GM21723 (cell line): ENCODE measurements around the gene APOE.
"Not testable (repeated sequence)": the region's sequence is repeated elsewhere in the genome, so short reads cannot be mapped to it uniquely, and the experiment has no call there.

Source experiments
- ATAC-seq: cut with Tn5 transposase; IDR thresholded peaks from one replicate; pipeline ENCODE4 v1.9.1; 2021; ENCODE audit warnings: mild to moderate bottlenecking, moderate library complexity; ENCODE audit not compliant: unreplicated experiment

APOE gene

DNA sequence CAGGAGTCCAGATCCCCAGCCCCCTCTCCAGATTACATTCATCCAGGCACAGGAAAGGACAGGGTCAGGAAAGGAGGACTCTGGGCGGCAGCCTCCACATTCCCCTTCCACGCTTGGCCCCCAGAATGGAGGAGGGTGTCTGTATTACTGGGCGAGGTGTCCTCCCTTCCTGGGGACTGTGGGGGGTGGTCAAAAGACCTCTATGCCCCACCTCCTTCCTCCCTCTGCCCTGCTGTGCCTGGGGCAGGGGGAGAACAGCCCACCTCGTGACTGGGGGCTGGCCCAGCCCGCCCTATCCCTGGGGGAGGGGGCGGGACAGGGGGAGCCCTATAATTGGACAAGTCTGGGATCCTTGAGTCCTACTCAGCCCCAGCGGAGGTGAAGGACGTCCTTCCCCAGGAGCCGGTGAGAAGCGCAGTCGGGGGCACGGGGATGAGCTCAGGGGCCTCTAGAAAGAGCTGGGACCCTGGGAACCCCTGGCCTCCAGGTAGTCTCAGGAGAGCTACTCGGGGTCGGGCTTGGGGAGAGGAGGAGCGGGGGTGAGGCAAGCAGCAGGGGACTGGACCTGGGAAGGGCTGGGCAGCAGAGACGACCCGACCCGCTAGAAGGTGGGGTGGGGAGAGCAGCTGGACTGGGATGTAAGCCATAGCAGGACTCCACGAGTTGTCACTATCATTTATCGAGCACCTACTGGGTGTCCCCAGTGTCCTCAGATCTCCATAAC is at the start of gene APOE:
Gene APOE, plus strand, starts transcription at position 360 of the 724 bp plus-strand sequence. CDS start 829 bp downstream, outside the sequence.
- no peak for ATAC-seq

DNA sequence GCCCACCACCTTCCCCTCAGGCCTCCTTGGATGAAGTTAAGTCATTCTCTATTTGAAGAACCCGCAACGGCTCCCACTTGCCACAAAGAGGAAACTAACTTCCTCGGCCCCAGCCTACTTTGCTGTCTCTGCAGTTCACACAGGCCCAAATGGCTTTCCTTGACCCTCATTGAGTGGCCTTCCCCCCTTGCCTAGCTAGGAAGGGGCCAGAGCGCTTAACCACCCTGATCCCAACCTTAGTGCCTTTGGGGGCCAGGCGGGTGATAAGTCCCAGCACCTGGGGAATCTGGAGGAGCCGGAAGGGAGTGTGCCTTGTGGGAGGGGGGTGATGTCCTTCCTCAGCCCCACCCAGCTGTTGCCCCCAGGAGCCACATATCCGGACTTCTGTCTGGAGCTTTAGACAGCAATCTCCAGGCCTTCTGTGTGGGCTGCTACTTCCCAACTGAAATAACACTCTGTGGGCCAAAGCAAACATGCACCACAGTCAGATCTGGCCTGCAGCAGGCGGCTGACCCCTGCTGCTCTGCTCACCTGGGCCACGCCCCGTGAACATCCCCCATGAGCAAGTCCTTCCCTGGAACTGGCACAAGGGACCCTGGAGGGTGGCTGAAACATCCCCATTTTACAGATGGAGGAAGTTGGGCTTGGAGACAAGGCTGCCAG is 49.0 kb upstream of the APOE start:
- no peak for ATAC-seq

DNA sequence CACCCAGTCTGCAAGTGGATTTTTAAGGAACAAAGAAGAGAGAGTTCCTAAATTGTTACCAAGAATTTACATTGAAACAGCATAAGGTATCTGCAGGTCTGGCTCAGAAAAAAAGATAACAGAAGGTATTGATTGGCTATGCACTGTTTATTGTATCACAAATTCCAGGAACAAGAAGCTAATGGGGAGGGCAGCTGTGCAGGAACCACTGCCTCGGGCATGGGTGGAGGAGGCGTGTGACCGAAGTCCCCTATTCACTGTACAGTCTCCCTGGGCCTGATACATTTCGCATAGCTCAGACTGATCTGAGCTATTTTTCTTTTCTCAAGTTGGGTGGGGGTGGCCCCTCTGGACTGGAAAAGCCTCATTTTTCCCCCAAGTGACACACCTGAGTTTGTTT is 47.8 kb upstream of the APOE start:
- no peak for ATAC-seq

DNA sequence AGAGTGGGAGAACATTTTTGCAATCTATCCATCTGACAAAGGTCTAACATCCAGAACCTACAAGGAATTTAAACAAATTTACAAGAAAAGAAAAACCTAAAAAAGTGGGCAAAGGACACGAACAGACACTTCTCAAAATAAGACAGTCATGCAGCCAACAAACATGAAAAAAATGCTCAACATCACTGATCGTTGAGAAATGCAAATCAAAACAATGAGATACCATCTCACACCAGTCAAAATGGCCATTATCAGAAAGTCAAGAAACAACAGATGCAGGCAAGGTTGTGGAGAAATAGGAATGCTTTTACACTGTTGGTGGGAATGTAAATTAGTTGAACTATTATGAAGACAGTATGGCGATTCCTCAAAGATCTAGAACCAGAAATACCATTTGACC is 44.0 kb upstream of the APOE start:
- not testable (repeated sequence) for ATAC-seq

DNA sequence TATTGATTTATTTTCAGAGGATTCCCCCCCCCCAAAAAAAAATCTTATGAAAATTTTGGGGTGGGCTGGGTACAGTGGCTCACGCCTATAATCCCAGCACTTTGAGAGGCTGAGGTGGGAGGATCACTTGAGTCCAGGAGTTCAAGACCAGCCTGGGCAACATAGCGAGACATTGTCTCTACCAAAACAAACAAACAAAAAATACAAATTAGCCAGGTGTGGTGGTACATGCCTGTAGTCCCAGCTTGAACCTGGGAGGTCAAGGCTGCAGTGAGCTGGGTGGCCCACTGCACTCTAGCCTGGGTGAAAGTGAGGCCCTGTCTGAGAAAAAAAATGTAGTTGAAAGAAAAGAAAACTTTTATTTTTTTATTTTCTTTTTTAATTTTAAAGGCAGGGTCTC is 41.6 kb upstream of the APOE start:
- no peak for ATAC-seq

DNA sequence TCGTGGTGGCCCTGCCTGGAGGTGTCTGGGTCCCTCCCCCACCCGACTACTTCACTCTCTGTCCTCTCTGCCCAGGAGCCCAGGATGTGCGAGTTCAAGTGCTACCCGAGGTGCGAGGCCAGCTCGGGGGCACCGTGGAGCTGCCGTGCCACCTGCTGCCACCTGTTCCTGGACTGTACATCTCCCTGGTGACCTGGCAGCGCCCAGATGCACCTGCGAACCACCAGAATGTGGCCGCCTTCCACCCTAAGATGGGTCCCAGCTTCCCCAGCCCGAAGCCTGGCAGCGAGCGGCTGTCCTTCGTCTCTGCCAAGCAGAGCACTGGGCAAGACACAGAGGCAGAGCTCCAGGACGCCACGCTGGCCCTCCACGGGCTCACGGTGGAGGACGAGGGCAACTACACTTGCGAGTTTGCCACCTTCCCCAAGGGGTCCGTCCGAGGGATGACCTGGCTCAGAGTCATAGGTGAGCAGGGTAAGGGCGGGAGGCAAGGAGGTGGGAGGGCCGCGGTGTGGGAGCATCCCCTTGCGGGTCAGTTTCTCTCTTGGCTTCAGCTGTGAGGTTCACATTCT is 40.3 kb upstream of the APOE start:
- no peak for ATAC-seq

DNA sequence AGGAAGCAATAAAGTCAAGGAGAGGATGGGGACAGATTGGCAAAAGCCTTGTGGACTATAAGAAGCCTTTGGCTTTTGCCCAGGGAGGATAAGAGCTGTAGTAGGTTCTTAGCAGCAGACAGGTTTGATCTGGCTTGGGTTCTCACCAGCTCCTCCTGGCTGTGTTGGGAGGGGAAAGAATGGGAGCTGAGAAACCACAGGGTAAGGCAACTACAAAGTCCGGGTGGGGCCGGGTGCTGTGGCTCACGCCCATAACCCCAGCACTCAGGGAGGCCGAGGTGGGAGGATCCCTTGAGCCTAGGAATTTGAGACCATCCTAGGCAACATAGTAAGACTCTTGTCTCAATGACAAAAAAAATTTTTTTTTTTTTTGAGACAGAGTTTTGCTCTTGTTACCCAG is 38.9 kb upstream of the APOE start:
- no peak for ATAC-seq

DNA sequence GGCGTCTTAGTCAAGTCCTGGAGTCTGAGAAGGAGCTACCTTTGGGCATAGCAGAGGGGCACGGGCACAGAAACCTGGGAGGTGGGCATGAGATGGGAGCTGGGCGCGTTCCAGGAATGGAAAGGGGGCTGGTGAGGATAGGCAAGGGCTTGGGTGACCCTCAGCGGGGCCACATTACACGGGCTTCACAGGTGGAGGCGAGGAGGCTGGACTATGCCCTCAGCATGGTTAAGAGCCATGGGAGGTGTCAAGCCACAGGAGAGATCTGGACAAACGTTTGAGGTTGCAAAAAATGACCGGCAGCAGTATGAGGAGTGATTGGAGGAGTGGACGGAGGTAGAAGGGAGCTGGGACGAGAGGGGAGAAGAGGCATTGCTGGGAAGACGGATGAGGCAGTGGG is 38.0 kb upstream of the APOE start:
- no peak for ATAC-seq

DNA sequence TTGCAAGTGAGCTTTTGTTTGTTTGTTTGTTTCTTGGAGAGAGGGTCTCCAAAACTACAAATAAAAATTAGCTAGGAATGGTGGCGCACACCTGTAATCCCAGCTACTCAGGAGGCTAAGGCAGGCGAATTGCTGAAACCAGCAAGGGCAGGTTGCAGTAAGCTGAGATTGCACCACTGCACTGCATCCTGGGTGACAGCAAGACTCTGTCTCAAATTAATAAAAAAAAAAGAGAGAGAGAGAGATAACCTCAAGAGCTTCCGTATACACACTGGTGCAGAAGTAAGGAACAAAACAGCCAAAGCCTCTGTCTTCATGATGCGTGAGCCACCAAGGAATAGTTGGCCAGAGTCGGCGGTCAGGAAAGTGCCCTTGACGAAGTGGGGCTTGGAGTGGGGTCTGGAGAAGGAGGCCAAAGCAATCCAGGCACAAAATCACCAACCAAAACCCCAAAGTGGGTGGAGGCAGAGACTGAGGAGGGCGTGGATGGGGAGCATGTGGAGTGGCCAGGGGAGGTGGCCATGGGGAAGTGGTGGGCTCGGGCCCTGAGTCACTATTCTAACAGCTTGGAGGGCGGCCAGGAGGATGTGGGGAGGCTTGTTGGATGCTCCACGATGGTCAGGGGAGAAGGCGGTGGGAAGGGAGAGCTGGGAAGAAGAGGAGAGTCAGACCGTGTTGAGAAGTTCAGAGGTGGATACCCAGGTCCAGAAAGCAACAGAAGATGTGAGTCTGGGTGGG is 35.7 kb upstream of the APOE start:
- ATAC-seq = no peak

DNA sequence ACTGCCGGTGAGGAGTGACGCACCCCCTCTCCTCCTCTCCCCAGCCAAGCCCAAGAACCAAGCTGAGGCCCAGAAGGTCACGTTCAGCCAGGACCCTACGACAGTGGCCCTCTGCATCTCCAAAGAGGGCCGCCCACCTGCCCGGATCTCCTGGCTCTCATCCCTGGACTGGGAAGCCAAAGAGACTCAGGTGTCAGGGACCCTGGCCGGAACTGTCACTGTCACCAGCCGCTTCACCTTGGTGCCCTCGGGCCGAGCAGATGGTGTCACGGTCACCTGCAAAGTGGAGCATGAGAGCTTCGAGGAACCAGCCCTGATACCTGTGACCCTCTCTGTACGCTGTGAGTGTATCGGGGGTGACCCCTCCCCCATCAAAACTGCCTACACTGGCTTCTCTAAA is 33.8 kb upstream of the APOE start:
- ATAC-seq = no peak

DNA sequence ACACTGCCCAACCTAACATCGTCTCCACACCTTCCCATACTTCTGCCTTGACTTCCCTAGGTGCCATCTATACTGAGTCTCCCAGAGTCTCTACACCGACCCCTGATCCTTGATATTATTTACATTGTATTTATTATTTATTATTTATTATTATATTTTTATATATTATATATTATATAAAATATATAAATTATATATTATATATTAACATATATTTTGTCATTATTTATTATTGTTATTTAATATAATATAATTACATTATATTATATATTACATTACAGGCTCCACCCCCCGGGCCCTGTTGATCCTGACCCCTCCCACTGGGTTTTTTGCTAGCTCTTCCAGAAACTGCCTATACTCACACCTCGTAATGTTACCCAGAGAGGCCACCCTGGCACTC is 32.9 kb upstream of the APOE start:
- ATAC-seq = no peak

DNA sequence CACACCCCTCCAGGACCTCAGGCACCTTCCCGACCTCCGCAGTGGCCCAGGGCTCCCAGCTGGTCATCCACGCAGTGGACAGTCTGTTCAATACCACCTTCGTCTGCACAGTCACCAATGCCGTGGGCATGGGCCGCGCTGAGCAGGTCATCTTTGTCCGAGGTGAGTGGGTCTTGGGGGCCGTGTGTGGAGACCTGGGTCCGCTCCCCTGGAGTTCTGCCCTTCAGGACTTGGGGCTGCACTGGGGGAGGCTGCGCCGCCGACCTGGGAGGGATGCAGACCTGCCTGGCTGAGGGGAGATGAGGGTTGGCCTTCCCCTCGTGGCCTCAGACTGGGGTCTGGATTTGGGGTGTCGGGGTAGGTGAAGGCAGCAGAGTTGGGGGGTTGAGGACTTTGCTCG is 31.3 kb upstream of the APOE start:
- ATAC-seq = no peak

DNA sequence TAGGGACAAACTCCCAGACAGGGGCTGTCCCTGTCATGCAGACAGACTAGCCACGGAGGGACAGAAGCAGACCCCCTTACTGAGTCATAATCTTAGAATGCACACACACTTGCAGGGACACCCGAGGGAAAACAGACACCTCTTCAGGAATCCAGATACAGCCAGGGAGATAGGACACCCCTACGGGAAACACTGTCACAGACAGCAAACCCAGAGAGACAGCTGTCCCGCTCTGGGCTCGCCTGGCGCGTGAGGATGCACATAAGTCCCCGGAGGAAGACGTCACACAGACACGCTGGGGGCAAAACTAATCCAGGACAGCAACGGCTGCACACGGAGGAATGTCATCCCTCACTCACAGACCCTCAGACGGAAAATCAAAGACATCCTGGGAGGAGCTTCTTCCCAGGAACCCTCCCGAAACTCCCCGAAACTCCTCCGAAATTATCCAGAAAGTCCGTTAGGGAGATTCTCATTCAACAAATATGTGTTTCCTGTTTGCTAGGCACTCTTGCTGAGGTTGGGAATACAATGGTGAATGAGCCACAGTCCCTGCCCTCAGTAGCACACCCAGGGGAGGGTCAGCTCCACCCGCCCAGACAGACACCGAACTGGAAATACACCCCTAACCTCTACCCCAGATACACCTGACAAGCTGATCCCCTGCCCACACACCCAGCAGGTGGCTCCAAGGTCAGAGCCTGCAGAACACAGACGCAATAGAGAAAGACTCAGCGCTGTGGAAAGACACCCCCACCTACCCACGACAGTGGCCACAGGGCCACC is 29.7 kb upstream of the APOE start:
- no peak for ATAC-seq

DNA sequence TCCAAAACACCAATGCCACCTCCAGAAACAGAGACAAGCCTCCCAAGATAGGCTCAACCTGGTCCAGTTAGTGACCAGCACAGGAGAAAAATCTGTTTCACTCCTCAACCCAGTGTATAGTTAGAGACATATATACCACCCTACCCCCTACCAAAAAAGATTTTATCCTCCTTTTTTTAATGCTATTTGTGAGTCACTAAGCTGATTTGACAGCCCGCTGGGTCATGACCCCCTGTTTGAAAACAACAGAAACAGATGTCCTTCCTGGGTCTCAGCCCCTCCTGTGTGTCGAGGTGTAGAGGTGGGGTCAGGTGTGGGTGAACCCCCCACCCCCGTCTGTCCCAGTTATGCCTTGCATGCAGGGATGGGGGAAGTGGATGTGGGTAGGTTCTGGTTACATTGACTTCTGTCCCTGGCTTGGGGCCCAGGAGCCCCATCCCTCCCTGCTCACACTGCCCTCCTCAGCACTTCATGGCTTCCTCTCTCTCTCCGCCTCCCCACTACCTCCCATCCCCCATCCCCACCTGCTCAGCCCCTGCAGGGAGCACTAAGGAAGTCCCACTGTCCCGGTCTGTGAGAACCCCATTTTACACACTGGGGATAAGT is 28.6 kb upstream of the APOE start:
- ATAC-seq = no peak

DNA sequence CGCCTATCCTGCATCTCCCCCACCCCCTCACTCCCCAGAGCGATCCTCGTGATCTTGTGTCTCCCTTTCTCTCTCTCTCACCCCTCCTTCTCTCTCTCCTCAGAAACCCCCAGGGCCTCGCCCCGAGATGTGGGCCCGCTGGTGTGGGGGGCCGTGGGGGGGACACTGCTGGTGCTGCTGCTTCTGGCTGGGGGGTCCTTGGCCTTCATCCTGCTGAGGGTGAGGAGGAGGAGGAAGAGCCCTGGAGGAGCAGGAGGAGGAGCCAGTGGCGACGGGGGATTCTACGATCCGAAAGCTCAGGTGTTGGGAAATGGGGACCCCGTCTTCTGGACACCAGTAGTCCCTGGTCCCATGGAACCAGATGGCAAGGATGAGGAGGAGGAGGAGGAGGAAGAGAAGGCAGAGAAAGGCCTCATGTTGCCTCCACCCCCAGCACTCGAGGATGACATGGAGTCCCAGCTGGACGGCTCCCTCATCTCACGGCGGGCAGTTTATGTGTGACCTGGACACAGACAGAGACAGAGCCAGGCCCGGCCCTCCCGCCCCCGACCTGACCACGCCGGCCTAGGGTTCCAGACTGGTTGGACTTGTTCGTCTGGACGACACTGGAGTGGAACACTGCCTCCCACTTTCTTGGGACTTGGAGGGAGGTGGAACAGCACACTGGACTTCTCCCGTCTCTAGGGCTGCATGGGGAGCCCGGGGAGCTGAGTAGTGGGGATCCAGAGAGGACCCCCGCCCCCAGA is 27.3 kb upstream of the APOE start:
- no peak for ATAC-seq

DNA sequence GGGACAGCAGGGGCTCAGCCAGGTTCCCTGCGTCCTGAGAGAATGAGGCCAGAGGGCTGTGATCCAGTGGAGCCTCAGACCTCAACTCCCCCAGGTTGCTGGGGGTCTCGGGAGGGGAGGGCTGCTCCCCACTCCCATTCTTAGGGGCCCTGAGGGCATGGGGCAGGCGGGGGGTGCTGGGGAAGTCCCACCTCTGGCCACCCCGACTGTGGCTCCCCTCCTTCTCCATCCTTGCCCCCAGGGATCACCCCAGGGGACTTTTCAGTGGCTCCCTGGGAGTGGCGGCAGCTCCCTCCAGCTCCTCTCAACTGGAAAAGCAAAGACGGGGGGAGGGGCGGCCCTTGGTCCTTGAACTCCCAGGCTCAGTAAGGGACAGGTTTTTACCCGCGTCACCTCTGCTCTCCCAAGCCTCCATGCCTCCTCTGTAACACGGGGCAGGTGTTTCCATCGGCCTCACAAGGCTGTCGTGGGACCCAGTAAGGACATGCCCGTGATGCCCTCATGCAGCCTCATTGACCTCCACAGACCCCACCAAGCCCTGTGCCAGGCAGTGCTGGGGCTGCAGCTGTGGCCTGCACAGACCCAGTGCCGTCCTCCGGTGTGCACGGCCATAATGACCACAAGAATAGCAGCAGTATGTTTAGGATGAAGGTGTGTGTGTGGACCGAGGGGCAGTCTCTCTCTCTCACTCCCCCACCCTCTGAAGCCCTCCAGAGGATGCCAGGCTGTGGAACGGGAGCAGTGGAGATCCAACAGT is 26.1 kb upstream of the APOE start:
- no peak for ATAC-seq

DNA sequence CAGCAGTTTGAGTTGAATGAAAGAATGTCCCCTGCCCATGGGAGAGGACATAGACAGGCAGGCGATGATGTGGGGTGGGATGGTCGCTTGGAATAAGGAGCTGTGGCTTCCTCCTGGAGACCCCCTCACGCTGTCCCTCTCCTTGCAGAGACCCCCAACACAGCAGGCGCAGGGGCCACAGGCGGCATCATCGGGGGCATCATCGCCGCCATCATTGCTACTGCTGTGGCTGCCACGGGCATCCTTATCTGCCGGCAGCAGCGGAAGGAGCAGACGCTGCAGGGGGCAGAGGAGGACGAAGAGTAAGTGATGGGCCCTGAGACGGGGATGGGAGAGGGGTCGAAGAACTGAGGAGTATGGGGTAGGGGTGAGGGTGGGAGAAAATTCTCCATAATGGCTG is 23.5 kb upstream of the APOE start:
- no peak for ATAC-seq

DNA sequence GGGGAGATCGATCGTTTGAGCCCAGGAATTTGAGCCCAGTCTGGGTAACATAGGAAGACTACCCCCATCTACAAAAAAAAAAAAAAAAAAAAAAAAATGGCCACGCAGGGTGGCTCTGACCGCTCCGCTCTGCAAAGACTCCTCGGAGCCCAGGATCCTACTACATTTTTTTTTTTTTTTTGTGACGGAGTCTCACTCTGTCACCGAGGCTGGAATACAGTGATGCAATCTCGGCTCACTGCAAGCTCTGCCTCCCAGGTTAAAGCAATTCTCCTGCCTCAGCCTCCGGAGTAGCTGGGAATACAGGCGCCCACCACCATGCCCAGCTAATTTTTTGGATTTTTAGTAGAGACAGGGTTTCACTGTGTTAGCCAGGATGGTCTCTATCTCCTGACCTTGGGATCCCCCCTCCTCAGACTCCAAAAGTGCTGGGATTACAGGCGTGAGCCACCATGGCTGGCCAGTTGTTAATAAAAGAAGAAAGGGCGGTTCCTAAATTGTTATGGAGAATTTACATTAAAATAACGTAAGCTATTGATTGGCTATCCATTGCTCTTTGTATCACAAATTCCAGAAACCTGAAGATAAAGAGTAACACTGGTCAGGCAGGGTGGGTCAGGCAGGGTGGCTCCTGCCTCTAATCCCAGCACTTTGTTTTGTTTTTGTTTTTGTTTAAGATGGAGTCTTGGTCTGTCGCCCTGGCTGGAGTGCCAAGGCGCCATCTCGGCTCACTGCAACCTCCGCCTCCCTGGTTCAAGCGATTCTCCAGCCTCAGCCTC is 22.8 kb upstream of the APOE start:
- not testable (repeated sequence) for ATAC-seq
